Measurements from ENCODE around the gene LGI4. TPM values are rescaled to one million over a fixed set of nuclear protein-coding genes. Genes with fewer than 3 reads are reported as not detected.

The LGI4 gene
- 0.10 TPM for total RNA-seq (ENCODE audit: unreplicated experiment)
- long read RNA-seq = 0 reads

DNA sequence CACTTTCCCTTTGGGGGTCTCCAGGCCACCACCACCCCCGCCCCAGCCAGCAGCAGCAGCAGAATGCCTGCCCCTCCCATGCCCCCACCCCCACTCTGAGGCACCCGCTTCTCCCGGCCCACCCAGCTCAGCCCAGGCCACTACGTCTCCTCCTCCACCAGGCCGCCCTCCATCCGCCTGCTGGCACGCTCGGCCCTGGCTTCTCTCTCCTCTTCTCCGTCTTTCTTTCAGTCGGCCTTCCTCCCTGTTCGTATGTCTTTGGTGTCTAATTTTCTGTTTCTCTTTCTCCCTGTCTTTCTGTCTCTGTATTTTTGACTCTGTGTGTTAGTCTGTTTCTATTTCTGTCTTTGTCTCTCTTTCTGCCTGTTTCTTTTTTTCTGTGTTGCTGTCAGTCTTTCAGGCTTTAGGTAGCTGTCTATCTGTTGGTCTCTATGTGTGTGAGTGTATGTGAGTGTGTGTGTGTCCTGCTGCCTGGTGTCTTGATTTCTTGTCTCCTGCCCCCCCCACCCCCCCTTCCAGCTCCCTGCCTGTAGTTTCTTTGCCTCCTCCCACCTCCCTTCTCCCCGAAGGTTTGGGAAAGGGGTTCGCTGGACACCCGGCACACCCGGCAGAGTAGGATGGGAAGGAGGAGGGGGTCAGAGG is at the start of gene LGI4:
LGI4 (minus strand) TSS at position 459 of the 642 bp plus-strand sequence; CDS start at position 80, 379 bp downstream.
- H3K9me3 Mint-ChIP-seq (ENCODE audit: unreplicated experiment) = no peaks in the 10 kb centered on the region
- H3K4me3 Mint-ChIP-seq (ENCODE audit: unreplicated experiment) = peak within 1 kb of the TSS; percentile 29
- DNase-seq (ENCODE audit: low spot score) = no peak
- H3K27ac Mint-ChIP-seq (ENCODE audit: unreplicated experiment) = no peak within 1 kb of the TSS
- peaks cover 3% of the 10 kb centered on the region for H3K4me1 Mint-ChIP-seq (ENCODE audit: unreplicated experiment)
- TF ChIP-seq, protein P1, sequence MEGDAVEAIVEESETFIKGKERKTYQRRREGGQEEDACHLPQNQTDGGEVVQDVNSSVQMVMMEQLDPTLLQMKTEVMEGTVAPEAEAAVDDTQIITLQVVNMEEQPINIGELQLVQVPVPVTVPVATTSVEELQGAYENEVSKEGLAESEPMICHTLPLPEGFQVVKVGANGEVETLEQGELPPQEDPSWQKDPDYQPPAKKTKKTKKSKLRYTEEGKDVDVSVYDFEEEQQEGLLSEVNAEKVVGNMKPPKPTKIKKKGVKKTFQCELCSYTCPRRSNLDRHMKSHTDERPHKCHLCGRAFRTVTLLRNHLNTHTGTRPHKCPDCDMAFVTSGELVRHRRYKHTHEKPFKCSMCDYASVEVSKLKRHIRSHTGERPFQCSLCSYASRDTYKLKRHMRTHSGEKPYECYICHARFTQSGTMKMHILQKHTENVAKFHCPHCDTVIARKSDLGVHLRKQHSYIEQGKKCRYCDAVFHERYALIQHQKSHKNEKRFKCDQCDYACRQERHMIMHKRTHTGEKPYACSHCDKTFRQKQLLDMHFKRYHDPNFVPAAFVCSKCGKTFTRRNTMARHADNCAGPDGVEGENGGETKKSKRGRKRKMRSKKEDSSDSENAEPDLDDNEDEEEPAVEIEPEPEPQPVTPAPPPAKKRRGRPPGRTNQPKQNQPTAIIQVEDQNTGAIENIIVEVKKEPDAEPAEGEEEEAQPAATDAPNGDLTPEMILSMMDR (IDR thresholded peaks at IDR 0.05; ENCODE audit: unreplicated experiment) = no peak
- H3K36me3 Mint-ChIP-seq (ENCODE audit: low read depth, unreplicated experiment) = peaks cover 9% of the 10 kb centered on the region
- peaks cover 13% of the 10 kb centered on the region for H3K27me3 Mint-ChIP-seq (ENCODE audit: unreplicated experiment)

DNA sequence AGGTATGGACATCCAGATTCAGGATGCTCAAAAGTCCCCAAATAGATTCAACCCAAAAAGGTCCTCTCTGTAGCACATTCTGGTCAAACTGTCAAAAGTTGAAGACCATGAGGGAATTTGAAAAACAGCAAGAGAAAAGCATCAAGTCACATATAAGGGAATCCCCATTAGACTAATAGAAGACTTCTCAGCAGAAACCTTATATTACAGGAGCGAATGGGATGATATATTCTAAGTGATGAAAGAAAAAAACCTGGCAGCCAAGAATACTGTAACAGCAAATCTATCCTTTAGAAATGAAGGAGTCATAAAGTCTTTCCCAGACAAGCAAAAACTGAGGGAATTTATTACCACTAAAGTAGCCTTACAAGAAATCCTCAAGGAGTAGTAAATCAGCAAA is 49.4 kb upstream of the LGI4 start:
- no peak overlapping the region for H3K27ac Mint-ChIP-seq (ENCODE audit: unreplicated experiment)
- no peaks in the 10 kb centered on the region for H3K36me3 Mint-ChIP-seq (ENCODE audit: low read depth, unreplicated experiment)
- H3K4me1 Mint-ChIP-seq (ENCODE audit: unreplicated experiment) = no peaks in the 10 kb centered on the region
- H3K4me3 Mint-ChIP-seq (ENCODE audit: unreplicated experiment) = no peak overlapping the region
- TF ChIP-seq, protein P1 (IDR thresholded peaks at IDR 0.05; ENCODE audit: unreplicated experiment) = no peak
- no peaks in the 10 kb centered on the region for H3K27me3 Mint-ChIP-seq (ENCODE audit: unreplicated experiment)
- DNase-seq (ENCODE audit: low spot score) = no peak
- H3K9me3 Mint-ChIP-seq (ENCODE audit: unreplicated experiment) = peaks cover 4% of the 10 kb centered on the region

DNA sequence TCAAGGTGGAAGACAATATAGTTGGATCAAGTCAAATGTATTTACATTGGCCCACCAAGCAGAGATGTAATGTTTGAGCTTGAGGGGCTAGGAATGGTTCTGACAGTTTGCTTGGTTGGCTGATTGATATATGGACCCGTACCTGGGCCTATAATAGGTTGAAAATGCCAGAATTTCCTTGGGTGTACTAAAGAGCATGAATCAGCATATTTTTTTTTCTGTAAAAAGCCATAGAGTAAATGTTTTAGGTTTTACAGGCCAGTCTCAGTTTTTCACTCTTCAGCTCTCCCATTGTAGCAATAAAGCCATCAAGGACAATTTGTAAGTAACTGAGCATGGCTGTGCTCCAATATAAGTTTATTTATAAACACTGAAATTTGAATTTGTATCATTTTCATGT is 46.5 kb upstream of the LGI4 start:
- Mint-ChIP-seq H3K27me3 (ENCODE audit: unreplicated experiment) (no peaks in the 10 kb centered on the region), H3K4me3 (ENCODE audit: unreplicated experiment) (no peak overlapping the region), H3K9me3 (ENCODE audit: unreplicated experiment) (peaks cover 4% of the 10 kb centered on the region), H3K36me3 (ENCODE audit: low read depth, unreplicated experiment) (peaks cover 5% of the 10 kb centered on the region), H3K4me1 (ENCODE audit: unreplicated experiment) (no peaks in the 10 kb centered on the region), H3K27ac (ENCODE audit: unreplicated experiment) (no peak overlapping the region)
- TF ChIP-seq, protein P1 (IDR thresholded peaks at IDR 0.05; ENCODE audit: unreplicated experiment) = no peak
- no peak for DNase-seq (ENCODE audit: low spot score)

DNA sequence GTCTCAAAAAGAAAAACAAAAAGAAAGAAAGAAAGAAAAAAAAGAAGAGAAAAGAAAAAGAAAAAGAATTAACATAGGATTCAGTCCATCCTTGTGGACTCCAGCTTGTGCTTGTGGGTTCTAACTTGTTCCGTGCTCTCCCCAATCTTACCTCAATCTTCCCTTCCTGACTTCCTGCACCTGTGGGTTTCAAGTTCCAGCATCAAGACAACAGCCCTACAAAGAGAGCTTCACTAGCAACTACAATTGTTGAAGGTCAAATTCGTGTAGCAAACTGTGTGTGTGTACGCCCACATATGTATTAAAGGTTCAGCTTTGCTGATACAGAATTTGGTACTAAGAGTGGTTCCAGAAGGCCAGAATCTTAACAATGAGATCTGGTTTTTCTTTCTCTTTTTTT is 45.0 kb upstream of the LGI4 start:
- Mint-ChIP-seq H3K9me3 (ENCODE audit: unreplicated experiment) (peaks cover 4% of the 10 kb centered on the region), H3K27me3 (ENCODE audit: unreplicated experiment) (no peaks in the 10 kb centered on the region), H3K4me1 (ENCODE audit: unreplicated experiment) (no peaks in the 10 kb centered on the region), H3K27ac (ENCODE audit: unreplicated experiment) (no peak overlapping the region), H3K4me3 (ENCODE audit: unreplicated experiment) (no peak overlapping the region), H3K36me3 (ENCODE audit: low read depth, unreplicated experiment) (peaks cover 5% of the 10 kb centered on the region)
- TF ChIP-seq, protein P1 (IDR thresholded peaks at IDR 0.05; ENCODE audit: unreplicated experiment) = no peak
- DNase-seq (ENCODE audit: low spot score) = no peak

DNA sequence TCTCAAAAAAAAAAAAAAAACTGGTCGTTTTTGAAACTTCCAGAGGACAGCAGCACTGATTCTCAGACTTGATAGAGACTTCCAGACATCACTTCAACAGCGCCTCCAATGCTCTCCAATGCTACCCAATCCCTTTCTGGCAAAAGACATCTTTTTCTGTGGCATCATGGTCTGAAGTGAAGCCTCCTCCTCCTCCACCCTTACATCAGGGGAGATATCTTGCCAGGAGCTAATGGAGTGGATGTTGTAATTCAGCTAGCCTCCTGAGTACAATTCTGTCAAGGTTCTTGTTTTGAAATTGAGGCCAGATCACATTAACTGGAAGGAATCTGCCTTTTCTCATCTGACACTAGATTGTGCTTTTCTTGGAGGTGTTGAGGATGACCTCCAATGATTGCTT is 43.8 kb upstream of the LGI4 start:
- H3K9me3 Mint-ChIP-seq (ENCODE audit: unreplicated experiment) = no peaks in the 10 kb centered on the region
- no peak overlapping the region for H3K4me3 Mint-ChIP-seq (ENCODE audit: unreplicated experiment)
- H3K27me3 Mint-ChIP-seq (ENCODE audit: unreplicated experiment) = no peaks in the 10 kb centered on the region
- no peak for DNase-seq (ENCODE audit: low spot score)
- H3K4me1 Mint-ChIP-seq (ENCODE audit: unreplicated experiment) = no peaks in the 10 kb centered on the region
- no peak overlapping the region for H3K27ac Mint-ChIP-seq (ENCODE audit: unreplicated experiment)
- TF ChIP-seq, protein P1 (IDR thresholded peaks at IDR 0.05; ENCODE audit: unreplicated experiment) = no peak
- peaks cover 5% of the 10 kb centered on the region for H3K36me3 Mint-ChIP-seq (ENCODE audit: low read depth, unreplicated experiment)
